Measurements from ENCODE around the gene KRT20.

The KRT20 gene

GRCh38 chr17:40916366-40916765 is 31.3 kb upstream of the KRT20 start:
- no peaks in the 10 kb centered on the region for H3K9me3 ChIP-seq (ENCODE audit: insufficient read depth, low read length)
- H3K4me1 ChIP-seq (ENCODE audit: insufficient read depth, insufficient read length), result no peaks in the 10 kb centered on the region
- no peaks in the 10 kb centered on the region for H3K27me3 ChIP-seq (ENCODE audit: insufficient read depth, insufficient read length)
- TF ChIP-seq ZNF274 (IDR thresholded peaks at IDR 0.05; ENCODE audit: low read depth, low read length) (no peak), SUZ12 (IDR thresholded peaks at IDR 0.05; ENCODE audit: extremely low read depth, insufficient read depth, insufficient read length) (no peak), YY1 (IDR thresholded peaks at IDR 0.05; ENCODE audit: insufficient read depth, insufficient read length) (no peak)
- no peaks in the 10 kb centered on the region for H3K36me3 ChIP-seq (ENCODE audit: insufficient read depth, insufficient read length, low read length)
- DNase-seq (ENCODE audit: low read depth, low spot score), result no peak
- H3K4me3 ChIP-seq (ENCODE audit: insufficient read length, low read depth), result no peak overlapping the region
- no peak overlapping the region for H3K9ac ChIP-seq (ENCODE audit: insufficient read length, low read depth)

- DNase-seq (ENCODE audit: low read depth, low spot score), result no peak
- Histone ChIP-seq H3K9me3 (ENCODE audit: insufficient read depth, low read length) (no peaks in the 10 kb centered on the region), H3K36me3 (ENCODE audit: insufficient read depth, insufficient read length, low read length) (no peaks in the 10 kb centered on the region), H3K27me3 (ENCODE audit: insufficient read depth, insufficient read length) (no peaks in the 10 kb centered on the region), H3K4me1 (ENCODE audit: insufficient read depth, insufficient read length) (no peaks in the 10 kb centered on the region), H3K9ac (ENCODE audit: insufficient read length, low read depth) (no peak overlapping the region), H3K4me3 (ENCODE audit: insufficient read length, low read depth) (no peak overlapping the region)
- TF ChIP-seq ZNF274 (IDR thresholded peaks at IDR 0.05; ENCODE audit: low read depth, low read length) (no peak), YY1 (IDR thresholded peaks at IDR 0.05; ENCODE audit: insufficient read depth, insufficient read length) (no peak), SUZ12 (IDR thresholded peaks at IDR 0.05; ENCODE audit: extremely low read depth, insufficient read depth, insufficient read length) (no peak)
Measured at GRCh38 chr17:40915721-40916256, 30.7 kb upstream of the KRT20 start.

- DNase-seq (ENCODE audit: low read depth, low spot score), result no peak
- H3K4me3 ChIP-seq (ENCODE audit: insufficient read length, low read depth), result no peak overlapping the region
- TF ChIP-seq YY1 (IDR thresholded peaks at IDR 0.05; ENCODE audit: insufficient read depth, insufficient read length), result no peak
- H3K36me3 ChIP-seq (ENCODE audit: insufficient read depth, insufficient read length, low read length), result no peaks in the 10 kb centered on the region
- H3K27me3 ChIP-seq (ENCODE audit: insufficient read depth, insufficient read length), result no peaks in the 10 kb centered on the region
- H3K4me1 ChIP-seq (ENCODE audit: insufficient read depth, insufficient read length), result no peaks in the 10 kb centered on the region
- H3K9ac ChIP-seq (ENCODE audit: insufficient read length, low read depth), result no peak overlapping the region
- H3K9me3 ChIP-seq (ENCODE audit: insufficient read depth, low read length), result no peaks in the 10 kb centered on the region
Measured at GRCh38 chr17:40915199-40915661, 30.2 kb upstream of the KRT20 start.

GRCh38 chr17:40914075-40914855 is 29.2 kb upstream of the KRT20 start:
- Histone ChIP-seq H3K9ac (ENCODE audit: insufficient read length, low read depth) (no peak overlapping the region), H3K27me3 (ENCODE audit: insufficient read depth, insufficient read length) (no peaks in the 10 kb centered on the region), H3K9me3 (ENCODE audit: insufficient read depth, low read length) (no peaks in the 10 kb centered on the region), H3K36me3 (ENCODE audit: insufficient read depth, insufficient read length, low read length) (no peaks in the 10 kb centered on the region), H3K4me3 (ENCODE audit: insufficient read length, low read depth) (no peak overlapping the region), H3K4me1 (ENCODE audit: insufficient read depth, insufficient read length) (no peaks in the 10 kb centered on the region)
- no peak for DNase-seq (ENCODE audit: low read depth, low spot score)
- no peak for TF ChIP-seq YY1 (IDR thresholded peaks at IDR 0.05; ENCODE audit: insufficient read depth, insufficient read length)
- no peak for TF ChIP-seq ZNF274 (IDR thresholded peaks at IDR 0.05; ENCODE audit: low read depth, low read length)
- TF ChIP-seq SUZ12 (IDR thresholded peaks at IDR 0.05; ENCODE audit: extremely low read depth, insufficient read depth, insufficient read length), result no peak

- no peak for TF ChIP-seq YY1 (IDR thresholded peaks at IDR 0.05; ENCODE audit: insufficient read depth, insufficient read length)
- no peak for TF ChIP-seq ZNF274 (IDR thresholded peaks at IDR 0.05; ENCODE audit: low read depth, low read length)
- TF ChIP-seq SUZ12 (IDR thresholded peaks at IDR 0.05; ENCODE audit: extremely low read depth, insufficient read depth, insufficient read length), result no peak
- Histone ChIP-seq H3K4me3 (ENCODE audit: insufficient read length, low read depth) (no peak overlapping the region), H3K27me3 (ENCODE audit: insufficient read depth, insufficient read length) (no peaks in the 10 kb centered on the region), H3K9me3 (ENCODE audit: insufficient read depth, low read length) (no peaks in the 10 kb centered on the region), H3K9ac (ENCODE audit: insufficient read length, low read depth) (no peak overlapping the region), H3K36me3 (ENCODE audit: insufficient read depth, insufficient read length, low read length) (no peaks in the 10 kb centered on the region), H3K4me1 (ENCODE audit: insufficient read depth, insufficient read length) (no peaks in the 10 kb centered on the region)
- no peak for DNase-seq (ENCODE audit: low read depth, low spot score)
Measured at GRCh38 chr17:40912486-40913210, 27.6 kb upstream of the KRT20 start.

- H3K9ac ChIP-seq (ENCODE audit: insufficient read length, low read depth), result no peak overlapping the region
- DNase-seq (ENCODE audit: low read depth, low spot score), result no peak
- no peaks in the 10 kb centered on the region for H3K27me3 ChIP-seq (ENCODE audit: insufficient read depth, insufficient read length)
- no peak overlapping the region for H3K4me3 ChIP-seq (ENCODE audit: insufficient read length, low read depth)
- H3K9me3 ChIP-seq (ENCODE audit: insufficient read depth, low read length), result no peaks in the 10 kb centered on the region
- no peaks in the 10 kb centered on the region for H3K4me1 ChIP-seq (ENCODE audit: insufficient read depth, insufficient read length)
- TF ChIP-seq ZNF274 (IDR thresholded peaks at IDR 0.05; ENCODE audit: low read depth, low read length) (no peak), SUZ12 (IDR thresholded peaks at IDR 0.05; ENCODE audit: extremely low read depth, insufficient read depth, insufficient read length) (no peak), YY1 (IDR thresholded peaks at IDR 0.05; ENCODE audit: insufficient read depth, insufficient read length) (no peak)
- no peaks in the 10 kb centered on the region for H3K36me3 ChIP-seq (ENCODE audit: insufficient read depth, insufficient read length, low read length)
Measured at GRCh38 chr17:40910441-40910841, 25.4 kb upstream of the KRT20 start.

GRCh38 chr17:40909755-40910154 is 24.7 kb upstream of the KRT20 start:
- DNase-seq (ENCODE audit: low read depth, low spot score), result no peak
- Histone ChIP-seq H3K9ac (ENCODE audit: insufficient read length, low read depth) (no peak overlapping the region), H3K4me1 (ENCODE audit: insufficient read depth, insufficient read length) (no peaks in the 10 kb centered on the region), H3K27me3 (ENCODE audit: insufficient read depth, insufficient read length) (no peaks in the 10 kb centered on the region), H3K4me3 (ENCODE audit: insufficient read length, low read depth) (no peak overlapping the region), H3K9me3 (ENCODE audit: insufficient read depth, low read length) (no peaks in the 10 kb centered on the region), H3K36me3 (ENCODE audit: insufficient read depth, insufficient read length, low read length) (no peaks in the 10 kb centered on the region)
- TF ChIP-seq ZNF274 (IDR thresholded peaks at IDR 0.05; ENCODE audit: low read depth, low read length) (no peak), YY1 (IDR thresholded peaks at IDR 0.05; ENCODE audit: insufficient read depth, insufficient read length) (no peak), SUZ12 (IDR thresholded peaks at IDR 0.05; ENCODE audit: extremely low read depth, insufficient read depth, insufficient read length) (no peak)
